ENCODE measurements around the gene CD8B. TPM values are rescaled to one million over a fixed set of nuclear protein-coding genes. Genes with fewer than 3 reads are reported as not detected.

Gene CD8B
- total RNA-seq, 1 donor from 2014 or later, result 0.22 TPM

- H3K4me3 ChIP-seq, result no peak overlapping the region
- H3K27ac ChIP-seq (replicated peaks), result no peak overlapping the region
- no peak for DNase-seq
- TF ChIP-seq, protein P1, sequence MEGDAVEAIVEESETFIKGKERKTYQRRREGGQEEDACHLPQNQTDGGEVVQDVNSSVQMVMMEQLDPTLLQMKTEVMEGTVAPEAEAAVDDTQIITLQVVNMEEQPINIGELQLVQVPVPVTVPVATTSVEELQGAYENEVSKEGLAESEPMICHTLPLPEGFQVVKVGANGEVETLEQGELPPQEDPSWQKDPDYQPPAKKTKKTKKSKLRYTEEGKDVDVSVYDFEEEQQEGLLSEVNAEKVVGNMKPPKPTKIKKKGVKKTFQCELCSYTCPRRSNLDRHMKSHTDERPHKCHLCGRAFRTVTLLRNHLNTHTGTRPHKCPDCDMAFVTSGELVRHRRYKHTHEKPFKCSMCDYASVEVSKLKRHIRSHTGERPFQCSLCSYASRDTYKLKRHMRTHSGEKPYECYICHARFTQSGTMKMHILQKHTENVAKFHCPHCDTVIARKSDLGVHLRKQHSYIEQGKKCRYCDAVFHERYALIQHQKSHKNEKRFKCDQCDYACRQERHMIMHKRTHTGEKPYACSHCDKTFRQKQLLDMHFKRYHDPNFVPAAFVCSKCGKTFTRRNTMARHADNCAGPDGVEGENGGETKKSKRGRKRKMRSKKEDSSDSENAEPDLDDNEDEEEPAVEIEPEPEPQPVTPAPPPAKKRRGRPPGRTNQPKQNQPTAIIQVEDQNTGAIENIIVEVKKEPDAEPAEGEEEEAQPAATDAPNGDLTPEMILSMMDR (IDR thresholded peaks at IDR 0.05; ENCODE audit: borderline replicate concordance), result no peak
- no peaks in the 10 kb centered on the region for H3K4me1 ChIP-seq
- H3K27me3 ChIP-seq (ENCODE audit: low read depth), result peaks cover 30% of the 10 kb centered on the region
- intact Hi-C loops (cut with micrococcal nuclease), result no loop called here
- H3K36me3 ChIP-seq, result no peaks in the 10 kb centered on the region
- H3K9me3 ChIP-seq (replicated peaks), result peaks cover 17% of the 10 kb centered on the region
These were observed 36.5 kb downstream of the CD8B start for GRCh38 chr2:86825036-86825692.

DNA sequence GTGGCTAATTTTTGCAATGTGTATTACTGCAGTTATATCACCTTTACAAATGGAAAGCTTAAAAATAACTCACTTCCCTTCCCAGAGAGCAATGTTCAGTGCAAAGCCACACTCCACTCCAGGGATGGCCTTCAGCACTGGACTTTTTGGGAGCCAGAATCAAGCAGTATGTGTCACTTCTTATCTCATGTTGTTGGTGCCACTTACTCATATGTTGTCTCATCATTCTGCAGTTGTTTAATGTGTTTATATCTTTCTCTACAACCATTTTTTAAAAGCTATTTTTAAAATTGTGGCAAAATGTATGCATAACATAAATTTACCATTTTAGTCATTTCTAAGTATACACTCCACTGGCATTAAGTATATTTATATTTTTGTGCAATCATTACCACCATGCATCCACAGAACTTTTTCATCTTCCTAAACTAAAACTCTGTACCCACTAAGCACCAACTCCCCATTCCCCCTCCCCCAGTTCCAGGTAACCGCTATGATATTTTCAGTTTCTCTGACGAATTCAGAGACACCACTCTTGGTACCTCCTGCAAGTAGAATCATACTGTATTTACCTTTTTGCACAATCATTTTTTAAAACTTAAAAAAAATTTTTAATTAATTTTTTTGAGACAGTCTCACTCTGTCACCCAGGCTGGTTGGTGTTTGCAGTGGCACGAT is 38.9 kb downstream of the CD8B start:
- H3K36me3 ChIP-seq, result no peaks in the 10 kb centered on the region
- H3K4me3 ChIP-seq, result no peak overlapping the region
- peaks cover 45% of the 10 kb centered on the region for H3K27me3 ChIP-seq (ENCODE audit: low read depth)
- peaks cover 17% of the 10 kb centered on the region for H3K9me3 ChIP-seq (replicated peaks)
- no peaks in the 10 kb centered on the region for H3K4me1 ChIP-seq
- no peak for DNase-seq
- TF ChIP-seq, protein P1 (IDR thresholded peaks at IDR 0.05; ENCODE audit: borderline replicate concordance), result no peak
- intact Hi-C loops (cut with micrococcal nuclease), result no loop called here
- no peak overlapping the region for H3K27ac ChIP-seq (replicated peaks)

DNA sequence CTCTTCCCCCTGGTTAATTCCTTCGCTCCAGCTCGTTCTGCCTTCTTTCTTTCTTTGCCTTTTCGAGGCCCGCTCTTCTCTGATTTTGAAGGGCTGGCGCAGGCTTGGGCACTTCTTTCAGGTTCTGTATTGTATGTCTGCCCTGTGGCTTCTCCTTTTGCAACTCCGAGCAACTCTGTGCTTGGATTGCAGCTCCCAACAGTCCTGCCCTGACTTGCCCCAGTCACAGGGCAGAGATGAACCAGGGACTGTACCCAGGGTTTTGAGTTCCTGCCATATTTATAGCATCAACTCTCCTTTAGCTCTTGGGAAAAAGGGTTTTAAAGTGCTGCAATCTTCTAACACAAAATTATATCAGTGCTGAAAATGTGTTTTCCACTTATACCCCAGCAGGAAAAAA is 39.8 kb downstream of the CD8B start:
- H3K36me3 ChIP-seq, result no peaks in the 10 kb centered on the region
- intact Hi-C loops (cut with micrococcal nuclease), result no loop called here
- H3K4me3 ChIP-seq, result no peak overlapping the region
- DNase-seq, result no peak
- TF ChIP-seq, protein P1 (IDR thresholded peaks at IDR 0.05; ENCODE audit: borderline replicate concordance), result no peak
- peaks cover 17% of the 10 kb centered on the region for H3K9me3 ChIP-seq (replicated peaks)
- H3K27ac ChIP-seq (replicated peaks), result no peak overlapping the region
- H3K4me1 ChIP-seq, result no peaks in the 10 kb centered on the region
- H3K27me3 ChIP-seq (ENCODE audit: low read depth), result peaks cover 45% of the 10 kb centered on the region

DNA sequence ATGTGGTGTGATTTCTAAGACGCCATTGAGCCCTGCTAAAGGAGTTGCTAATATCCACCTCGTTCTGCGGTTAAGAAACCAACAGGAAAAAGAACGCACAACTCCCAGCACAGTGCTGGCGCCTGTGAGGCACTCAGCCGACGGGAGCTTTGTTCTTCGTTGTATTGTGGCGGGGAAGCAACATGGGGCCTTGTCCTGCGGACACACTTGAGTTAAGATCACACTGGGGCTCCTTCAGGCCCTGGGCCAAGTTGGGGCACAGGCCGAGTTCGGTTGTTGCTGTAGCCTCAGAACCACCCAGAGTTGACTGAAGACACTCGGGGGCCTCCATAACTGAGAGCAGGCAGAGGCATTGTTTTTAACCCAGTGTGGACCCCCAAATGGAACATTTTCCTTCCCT is 40.4 kb downstream of the CD8B start:
- no peak overlapping the region for H3K27ac ChIP-seq (replicated peaks)
- H3K4me3 ChIP-seq, result no peak overlapping the region
- peaks cover 17% of the 10 kb centered on the region for H3K9me3 ChIP-seq (replicated peaks)
- TF ChIP-seq, protein P1 (IDR thresholded peaks at IDR 0.05; ENCODE audit: borderline replicate concordance), result no peak
- H3K27me3 ChIP-seq (ENCODE audit: low read depth), result peaks cover 45% of the 10 kb centered on the region
- intact Hi-C loops (cut with micrococcal nuclease), result no loop called here
- no peaks in the 10 kb centered on the region for H3K36me3 ChIP-seq
- H3K4me1 ChIP-seq, result no peaks in the 10 kb centered on the region
- DNase-seq, result no peak

DNA sequence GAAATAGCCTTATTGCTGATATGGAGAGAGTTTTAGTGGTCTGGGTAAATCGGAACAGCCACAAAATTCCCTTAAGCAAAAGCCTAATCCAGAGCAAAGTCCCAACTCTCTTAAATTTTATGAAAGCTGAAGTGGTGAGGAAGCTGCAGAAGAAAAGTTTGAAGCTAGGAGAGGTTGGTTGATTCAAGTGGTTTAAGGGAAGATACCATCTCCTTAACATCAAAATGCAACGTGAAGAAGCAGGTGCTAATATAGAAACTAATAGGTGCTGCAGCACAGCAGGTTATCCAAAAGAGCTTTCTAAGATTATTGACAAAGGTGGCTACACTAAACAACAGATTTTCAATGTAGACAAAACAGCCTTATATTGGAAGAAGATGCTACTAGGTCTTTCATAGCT is 42.7 kb downstream of the CD8B start:
- no peaks in the 10 kb centered on the region for H3K36me3 ChIP-seq
- H3K4me1 ChIP-seq, result no peaks in the 10 kb centered on the region
- peaks cover 45% of the 10 kb centered on the region for H3K27me3 ChIP-seq (ENCODE audit: low read depth)
- H3K4me3 ChIP-seq, result no peak overlapping the region
- H3K27ac ChIP-seq (replicated peaks), result no peak overlapping the region
- intact Hi-C loops (cut with micrococcal nuclease), result no loop called here
- TF ChIP-seq, protein P1 (IDR thresholded peaks at IDR 0.05; ENCODE audit: borderline replicate concordance), result no peak
- peaks cover 17% of the 10 kb centered on the region for H3K9me3 ChIP-seq (replicated peaks)
- no peak for DNase-seq

Data from left ventricle myocardium inferior (tissue), 1 donor.